Osteoblast (primary cell): Measurements from ENCODE around the gene HOXD4. TPM values are rescaled to one million over a fixed set of nuclear protein-coding genes. Genes with fewer than 3 reads are reported as not detected.

ENCODE experiments used
- DNase-seq: peaks from one replicate; pipeline ENCODE4 v3.0.0; 2011; ENCODE audit warnings: low spot score, mixed read lengths; ENCODE audit not compliant: insufficient read length; ENCODE audit errors: missing footprints
- H2AFZ ChIP-seq: 2 replicates; pipeline ENCODE4 v1.6.0; 2011; ENCODE audit warnings: mild to moderate bottlenecking, low read length
- H3K27ac ChIP-seq: 2 replicates; pipeline ENCODE4 v1.5.1; 2011; ENCODE audit warnings: mild to moderate bottlenecking, low read depth, low read length, moderate library complexity
- H3K27me3 ChIP-seq: 2 replicates; pipeline ENCODE4 v1.6.0; 2012; ENCODE audit warnings: mild to moderate bottlenecking, control low read depth, inconsistent platforms, low read length, moderate library complexity; ENCODE audit not compliant: insufficient read depth
- H3K36me3 ChIP-seq: 2 replicates; pipeline ENCODE4 v1.5.1; 2011; ENCODE audit warnings: mild to moderate bottlenecking, low read length, control low read depth, moderate library complexity; ENCODE audit not compliant: insufficient read depth
- H3K4me1 ChIP-seq: 2 replicates; pipeline ENCODE4 v1.5.1; 2011; ENCODE audit warnings: mild to moderate bottlenecking, low read length, control low read depth, moderate library complexity; ENCODE audit not compliant: insufficient read depth
- H3K4me2 ChIP-seq: 2 replicates; pipeline ENCODE4 v1.6.0; 2011; ENCODE audit warnings: mild to moderate bottlenecking, low read length; ENCODE audit not compliant: insufficient read depth
- H3K4me3 ChIP-seq: fragments of 200-600 bp; sonication (generic); 3 replicates; pipeline ENCODE4 v1.5.1; 2012; ENCODE audit warnings: mild to moderate bottlenecking, low read length, inconsistent platforms; ENCODE audit not compliant: insufficient read depth
- H3K79me2 ChIP-seq: 2 replicates; pipeline ENCODE4 v1.6.0; 2012; ENCODE audit warnings: mild to moderate bottlenecking, low read length, control low read depth, inconsistent platforms; ENCODE audit not compliant: insufficient read depth
- H3K9me3 ChIP-seq: 2 replicates; pipeline ENCODE4 v1.5.1; 2011; ENCODE audit warnings: low read depth, low read length, control low read depth
- H4K20me1 ChIP-seq: 2 replicates; pipeline ENCODE4 v1.6.0; 2012; ENCODE audit warnings: mild to moderate bottlenecking, low read length, control low read depth; ENCODE audit not compliant: insufficient read depth
- total RNA-seq: library from RNA; depleted of rRNA; stranded (reverse); fragments of >200 nt; gene quantifications from 2 replicates; pipeline ENCODE4 v1.2.3, GENCODE V29; 2012
- TF ChIP-seq, protein P1 (sequence below): IDR thresholded peaks from 2 replicates; pipeline ENCODE4 v1.5.1; 2011; ENCODE audit warnings: mild to moderate bottlenecking, low read depth, low read length, moderate library complexity; ENCODE audit errors: extremely low read depth

Gene HOXD4
- total RNA-seq, 1 donor, result 0.36 TPM

GRCh38 chr2:176140513-176141317 is 10.6 kb upstream of the HOXD4 start:
- Histone ChIP-seq H3K79me2 (peaks cover 57% of the 10 kb centered on the region), H3K9me3 (no peaks in the 10 kb centered on the region), H3K27ac (peak overlapping the region; percentile 60), H4K20me1 (peaks cover 6% of the 10 kb centered on the region), H3K4me3 (peak overlapping the region; percentile 79), H2AFZ (peak overlapping the region; percentile 87), H3K27me3 (no peaks in the 10 kb centered on the region), H3K36me3 (no peaks in the 10 kb centered on the region), H3K4me1 (peaks cover 16% of the 10 kb centered on the region), H3K4me2 (peak overlapping the region; percentile 79)
- peak; percentile 100 for DNase-seq
- TF ChIP-seq, protein P1, sequence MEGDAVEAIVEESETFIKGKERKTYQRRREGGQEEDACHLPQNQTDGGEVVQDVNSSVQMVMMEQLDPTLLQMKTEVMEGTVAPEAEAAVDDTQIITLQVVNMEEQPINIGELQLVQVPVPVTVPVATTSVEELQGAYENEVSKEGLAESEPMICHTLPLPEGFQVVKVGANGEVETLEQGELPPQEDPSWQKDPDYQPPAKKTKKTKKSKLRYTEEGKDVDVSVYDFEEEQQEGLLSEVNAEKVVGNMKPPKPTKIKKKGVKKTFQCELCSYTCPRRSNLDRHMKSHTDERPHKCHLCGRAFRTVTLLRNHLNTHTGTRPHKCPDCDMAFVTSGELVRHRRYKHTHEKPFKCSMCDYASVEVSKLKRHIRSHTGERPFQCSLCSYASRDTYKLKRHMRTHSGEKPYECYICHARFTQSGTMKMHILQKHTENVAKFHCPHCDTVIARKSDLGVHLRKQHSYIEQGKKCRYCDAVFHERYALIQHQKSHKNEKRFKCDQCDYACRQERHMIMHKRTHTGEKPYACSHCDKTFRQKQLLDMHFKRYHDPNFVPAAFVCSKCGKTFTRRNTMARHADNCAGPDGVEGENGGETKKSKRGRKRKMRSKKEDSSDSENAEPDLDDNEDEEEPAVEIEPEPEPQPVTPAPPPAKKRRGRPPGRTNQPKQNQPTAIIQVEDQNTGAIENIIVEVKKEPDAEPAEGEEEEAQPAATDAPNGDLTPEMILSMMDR, result peak; percentile 76

DNA sequence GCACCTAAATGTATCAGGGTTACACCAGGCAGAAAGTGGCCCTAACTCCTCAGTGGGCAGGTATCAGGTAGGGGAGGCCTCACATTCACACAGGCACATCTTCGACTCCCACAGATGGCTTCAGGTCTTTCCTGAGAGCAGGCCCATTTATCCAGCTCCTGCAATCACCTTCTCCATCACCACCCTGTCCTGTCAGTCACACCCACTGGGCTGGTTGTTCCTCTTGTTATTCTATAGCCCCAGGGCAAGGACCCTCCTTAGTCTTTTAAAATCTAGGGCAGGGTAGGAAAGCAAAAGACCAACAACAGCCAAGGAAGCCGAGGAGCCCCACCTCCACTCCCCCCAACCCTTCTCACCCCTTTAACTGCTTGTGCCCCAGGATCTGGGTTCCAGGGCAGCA is 9.1 kb upstream of the HOXD4 start:
- Histone ChIP-seq H3K79me2 (peaks cover 45% of the 10 kb centered on the region), H3K9me3 (no peaks in the 10 kb centered on the region), H3K4me3 (no peak overlapping the region), H3K4me1 (peaks cover 11% of the 10 kb centered on the region), H4K20me1 (peaks cover 6% of the 10 kb centered on the region), H3K27ac (no peak overlapping the region), H3K36me3 (no peaks in the 10 kb centered on the region), H3K27me3 (no peaks in the 10 kb centered on the region), H2AFZ (no peak overlapping the region), H3K4me2 (no peak overlapping the region)
- DNase-seq, result no peak
- TF ChIP-seq, protein P1, result no peak

DNA sequence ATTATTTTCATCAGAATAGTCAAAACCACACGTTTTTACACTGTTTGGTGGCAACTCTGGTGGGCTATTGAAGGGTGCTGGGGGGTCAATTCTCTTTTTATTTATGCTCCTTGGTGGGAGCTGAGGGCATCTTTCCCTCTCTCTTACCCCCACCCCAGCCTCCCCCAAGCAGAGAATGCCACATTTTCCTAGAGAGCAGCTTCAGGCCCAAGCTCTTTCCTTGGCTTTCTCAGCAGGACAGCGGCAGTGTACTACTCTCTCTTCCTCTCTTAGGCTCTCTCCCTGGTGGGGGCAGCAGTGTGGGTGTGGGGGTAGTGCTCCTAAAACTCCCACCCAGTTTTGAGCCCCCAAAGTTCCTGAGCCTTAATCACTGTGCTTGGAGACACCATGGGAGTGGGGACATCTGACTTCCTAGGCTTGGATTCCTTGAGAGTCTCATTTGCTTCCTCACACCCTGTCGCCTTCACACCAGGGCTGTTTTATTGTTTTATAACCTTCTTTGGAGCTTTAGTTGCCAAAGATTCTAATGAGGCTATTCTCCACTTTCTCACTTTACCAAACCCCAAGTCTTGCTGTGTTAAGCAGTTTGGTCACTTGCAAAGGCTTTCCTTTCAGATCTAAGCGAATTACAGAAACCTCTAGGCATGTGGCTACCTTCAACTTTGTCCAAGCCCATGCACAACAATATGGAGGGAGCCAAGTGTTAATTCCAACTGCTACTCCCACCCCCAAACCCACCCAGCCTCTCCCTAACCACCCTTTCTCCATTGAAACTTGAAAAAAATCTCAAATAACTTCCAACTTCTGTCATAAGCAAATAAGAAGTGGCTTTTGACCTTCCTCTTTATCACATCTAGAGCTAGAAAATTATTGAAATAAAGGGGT is 6.0 kb upstream of the HOXD4 start:
- Histone ChIP-seq H3K27me3 (no peaks in the 10 kb centered on the region), H3K4me1 (no peaks in the 10 kb centered on the region), H2AFZ (no peak overlapping the region), H3K4me2 (no peak overlapping the region), H3K79me2 (peaks cover 21% of the 10 kb centered on the region), H3K27ac (no peak overlapping the region), H3K36me3 (no peaks in the 10 kb centered on the region), H3K4me3 (no peak overlapping the region), H3K9me3 (no peaks in the 10 kb centered on the region), H4K20me1 (peaks cover 10% of the 10 kb centered on the region)
- no peak for DNase-seq
- TF ChIP-seq, protein P1, result no peak

DNA sequence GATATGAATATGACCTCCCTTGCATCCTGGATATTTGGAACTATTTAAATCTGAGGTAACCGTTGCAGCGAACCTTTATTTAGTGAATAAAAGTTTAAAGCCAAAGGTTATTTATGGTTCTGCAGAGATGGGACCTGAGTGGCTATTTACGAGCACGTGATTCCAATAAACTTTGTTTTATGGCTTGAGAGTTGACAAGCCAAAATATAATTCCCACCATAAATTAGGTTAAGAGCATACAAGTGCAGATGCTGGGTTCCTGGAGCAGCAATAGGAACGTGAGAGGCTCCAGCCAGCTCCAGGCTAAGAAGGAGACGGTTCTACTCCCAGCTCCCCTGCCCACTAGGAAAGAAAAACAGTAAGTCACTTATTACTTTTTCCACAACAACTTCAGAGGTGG is 5.2 kb upstream of the HOXD4 start:
- TF ChIP-seq, protein P1, result no peak
- Histone ChIP-seq H3K4me3 (no peak overlapping the region), H3K27ac (no peak overlapping the region), H4K20me1 (peaks cover 8% of the 10 kb centered on the region), H3K9me3 (no peaks in the 10 kb centered on the region), H3K4me1 (no peaks in the 10 kb centered on the region), H2AFZ (no peak overlapping the region), H3K79me2 (peaks cover 19% of the 10 kb centered on the region), H3K36me3 (no peaks in the 10 kb centered on the region), H3K27me3 (no peaks in the 10 kb centered on the region), H3K4me2 (no peak overlapping the region)
- peak; percentile 70 for DNase-seq
